ENCODE results near the gene PIGP. TPM values are rescaled to one million over a fixed set of nuclear protein-coding genes. Genes with fewer than 3 reads are reported as not detected.

PIGP gene
- total RNA-seq, 1 experiment from 2014 or later: 25.7 TPM

Other genes with a start within 250 kb of the PIGP start
- gene HLCS, start 106.4 kb downstream of the PIGP start, total RNA-seq (2014; rRNA removed; shearing (Covaris generic)): 15.0 and 15.3 TPM in 2 replicates
- not detected in 2 replicates for gene RIPPLY3, start 66.4 kb downstream of the PIGP start, total RNA-seq (2014; rRNA removed; shearing (Covaris generic))
- 140 and 144 TPM in 2 replicates for gene TTC3, start 183 bp upstream of the PIGP start, total RNA-seq (2014; rRNA removed; shearing (Covaris generic))
- 35.1 and 36.2 TPM in 2 replicates for gene VPS26C, start 194.3 kb upstream of the PIGP start, total RNA-seq (2014; rRNA removed; shearing (Covaris generic))

All from SJCRH30 (cell line).